Dedifferentiated amniotic fluid mesenchymal stem cell (primary cell): ENCODE measurements around the gene TAP2.
"Not testable (repeated sequence)": the region's sequence is repeated elsewhere in the genome, so short reads cannot be mapped to it uniquely, and the experiment has no call there.

ENCODE experiments used
- DNase-seq: peaks from one replicate; pipeline ENCODE4 v3.0.0-alpha.2; 2016; ENCODE audit errors: extremely low spot score

TAP2 gene

DNA sequence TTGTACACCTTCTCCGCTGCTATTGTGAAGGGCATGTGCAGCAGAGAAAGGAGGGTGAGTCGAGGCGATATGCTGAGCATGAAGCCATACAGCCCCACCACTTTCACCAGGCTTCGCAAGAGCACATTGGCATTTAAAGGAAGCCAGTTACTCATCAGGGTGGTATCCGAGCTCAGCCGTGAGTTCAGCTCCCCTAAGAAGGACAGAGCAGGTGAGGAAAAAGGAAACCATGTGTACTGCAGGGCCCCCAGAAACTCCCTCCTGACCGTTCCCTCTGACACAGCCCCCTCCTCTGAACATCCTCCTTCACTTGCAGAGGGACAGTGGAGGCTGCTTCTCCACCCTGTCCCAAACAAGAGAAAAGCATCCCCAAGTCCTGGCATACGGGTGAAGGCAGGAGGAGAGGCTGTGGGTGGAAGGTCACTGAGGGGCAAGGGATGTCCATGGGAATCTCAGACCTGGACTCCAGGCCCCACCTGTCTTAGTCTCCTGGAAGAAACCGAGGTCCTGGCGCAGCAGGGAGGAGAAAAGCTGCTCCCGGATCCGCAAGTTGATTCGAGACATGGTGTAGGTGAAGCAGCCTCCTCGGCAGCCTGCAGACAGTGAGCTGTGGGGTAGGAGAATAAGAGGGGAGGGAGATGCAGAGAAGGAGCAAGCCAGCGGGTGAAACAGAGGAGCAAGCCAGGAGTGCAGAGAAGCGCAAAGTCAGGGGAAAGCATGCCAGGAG lies 3.2 kb downstream of the TAP2 start:
- no peak for DNase-seq

- DNase-seq = no peak
Observed at GRCh38 chr6:32833664-32834063, 4.9 kb downstream of the TAP2 start.

DNA sequence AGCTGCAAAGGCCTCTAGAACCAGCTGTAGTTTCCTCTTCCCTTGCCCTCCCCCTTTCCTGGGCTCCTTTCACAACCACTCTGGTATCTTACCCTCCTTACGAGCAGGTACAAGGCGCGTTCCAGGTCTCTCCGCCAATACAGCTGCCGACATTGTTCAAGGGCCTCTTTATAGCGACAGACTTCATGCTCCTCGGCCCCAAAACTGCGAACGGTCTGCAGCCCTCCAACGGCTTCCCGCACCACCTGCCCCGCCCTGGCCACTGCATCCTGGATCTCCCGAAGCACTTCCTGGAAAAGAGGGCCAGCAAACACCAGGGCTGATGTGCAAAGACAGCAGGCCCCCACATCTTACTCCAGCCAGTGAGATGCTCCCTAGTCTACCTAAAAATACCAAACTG lies 6.0 kb downstream of the TAP2 start:
- no peak for DNase-seq

DNA sequence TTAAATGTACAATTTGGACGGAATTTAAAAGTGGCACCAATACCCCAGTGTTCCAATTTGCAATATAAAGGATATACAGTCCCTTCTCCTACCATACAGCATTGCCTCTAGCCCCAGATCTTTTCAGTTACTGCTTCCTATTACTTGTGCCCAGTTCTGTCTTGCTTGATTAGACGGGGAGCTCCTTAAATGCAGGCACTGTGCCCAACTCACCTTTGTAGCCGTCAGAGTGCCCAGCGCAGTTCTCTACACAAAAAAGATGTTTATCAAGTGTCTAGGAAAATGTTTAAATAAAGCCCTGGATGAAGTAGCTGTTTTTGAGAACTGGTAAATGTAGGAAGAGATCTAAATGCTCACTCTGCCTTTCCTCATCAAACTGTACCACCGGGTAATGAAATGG lies 7.6 kb downstream of the TAP2 start:
- DNase-seq = no peak

- no peak for DNase-seq
Observed at GRCh38 chr6:32830017-32830416, 8.5 kb downstream of the TAP2 start.

DNA sequence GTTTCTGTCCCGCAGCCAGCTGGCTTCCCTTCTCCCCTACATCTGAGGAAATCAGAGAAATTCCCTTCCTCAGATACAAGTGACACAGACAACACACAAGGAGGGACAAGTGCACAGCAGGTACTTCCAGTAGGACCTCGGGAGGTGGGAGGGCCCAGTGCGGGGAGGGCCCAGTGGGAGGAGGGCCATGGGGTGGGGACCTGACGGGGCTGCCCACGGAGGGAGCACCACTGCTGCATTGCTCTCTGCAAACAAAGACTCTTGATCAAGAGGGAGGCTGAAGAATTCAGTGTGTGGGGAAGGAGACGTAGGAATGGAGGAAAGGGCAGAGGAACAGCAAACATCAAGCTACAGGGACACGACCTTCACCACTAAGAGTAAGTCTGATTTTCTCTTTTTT lies 9.0 kb downstream of the TAP2 start:
- DNase-seq = no peak

- no peak for DNase-seq
Observed at GRCh38 chr6:32827025-32827424, 11.5 kb downstream of the TAP2 start.

GRCh38 chr6:32825966-32826365 lies 12.6 kb downstream of the TAP2 start:
- DNase-seq = no peak

- DNase-seq = no peak
Observed at GRCh38 chr6:32819729-32820128, 18.8 kb downstream of the TAP2 start.

- DNase-seq = no peak
Observed at GRCh38 chr6:32818867-32819266, 19.7 kb downstream of the TAP2 start.

- DNase-seq = no peak
Observed at GRCh38 chr6:32816746-32817204, 21.8 kb downstream of the TAP2 start, which contains the start of gene HLA-DOB. Gene HLA-DOB (minus strand): TSS chr6:32817002. CDS start chr6:32816951, 51 bp downstream.

GRCh38 chr6:32815996-32816395 lies 22.5 kb downstream of the TAP2 start:
- no peak for DNase-seq

DNA sequence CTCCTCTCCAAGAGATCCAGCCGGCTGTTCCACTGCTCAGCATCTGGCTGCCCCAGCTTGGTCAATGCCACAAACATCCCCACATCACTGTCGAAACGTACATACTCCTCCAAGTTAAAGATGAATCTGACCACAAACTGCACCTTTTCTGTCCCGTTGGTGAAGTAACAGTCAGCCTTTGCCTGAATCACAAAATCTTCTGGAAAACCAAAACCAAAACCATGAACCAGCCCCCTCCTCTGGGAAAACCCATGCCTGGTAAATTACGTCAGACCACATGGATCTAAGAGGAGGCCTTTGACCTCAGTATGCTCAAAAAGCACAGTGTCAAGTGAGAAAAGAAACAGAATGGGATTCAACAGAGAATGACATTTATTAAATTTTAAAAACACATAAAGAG lies 23.4 kb downstream of the TAP2 start:
- no peak for DNase-seq

DNA sequence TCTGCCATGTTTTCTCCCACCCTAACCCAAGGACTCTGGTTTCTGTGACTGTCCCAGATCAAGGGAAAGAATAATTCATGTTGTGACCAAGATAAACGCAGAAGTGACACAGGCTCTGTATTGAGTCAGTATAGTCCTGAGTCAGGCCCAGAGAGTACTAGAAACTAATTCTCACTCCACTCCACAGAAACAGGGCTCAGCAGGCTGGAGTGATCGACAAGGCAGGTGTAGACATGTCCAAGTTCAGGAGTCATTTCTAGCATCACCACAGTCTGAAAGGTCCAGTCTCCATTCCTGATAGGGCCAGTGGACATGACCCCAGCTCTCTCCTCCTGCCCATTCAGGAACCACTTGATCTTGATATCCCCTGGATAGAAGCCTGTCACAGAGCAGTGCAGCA lies 24.4 kb downstream of the TAP2 start:
- no peak for DNase-seq

- peak; percentile 13 for DNase-seq
Observed at GRCh38 chr6:32809171-32809570, 29.4 kb downstream of the TAP2 start.

GRCh38 chr6:32807020-32807580 lies 31.4 kb downstream of the TAP2 start:
- no peak for DNase-seq

DNA sequence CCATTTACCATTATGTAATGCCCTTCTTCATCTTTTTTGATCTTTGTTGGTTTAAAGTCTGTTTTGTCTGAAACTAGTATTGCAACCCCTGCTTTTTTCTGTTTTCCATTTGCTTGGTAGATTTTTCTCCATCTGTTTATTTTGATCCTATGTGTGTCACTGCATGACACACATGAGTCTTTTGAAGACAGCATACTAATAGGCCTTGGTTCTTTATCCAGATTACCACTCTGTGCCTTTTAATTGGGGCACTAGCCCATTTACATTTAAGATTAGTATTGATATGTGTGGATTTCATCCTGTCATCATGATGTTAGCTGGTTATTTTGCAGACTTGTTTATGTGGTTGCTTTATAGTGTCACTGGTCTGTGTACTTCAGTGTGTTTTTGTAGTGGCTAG lies 33.1 kb downstream of the TAP2 start:
- not testable (repeated sequence) for DNase-seq

DNA sequence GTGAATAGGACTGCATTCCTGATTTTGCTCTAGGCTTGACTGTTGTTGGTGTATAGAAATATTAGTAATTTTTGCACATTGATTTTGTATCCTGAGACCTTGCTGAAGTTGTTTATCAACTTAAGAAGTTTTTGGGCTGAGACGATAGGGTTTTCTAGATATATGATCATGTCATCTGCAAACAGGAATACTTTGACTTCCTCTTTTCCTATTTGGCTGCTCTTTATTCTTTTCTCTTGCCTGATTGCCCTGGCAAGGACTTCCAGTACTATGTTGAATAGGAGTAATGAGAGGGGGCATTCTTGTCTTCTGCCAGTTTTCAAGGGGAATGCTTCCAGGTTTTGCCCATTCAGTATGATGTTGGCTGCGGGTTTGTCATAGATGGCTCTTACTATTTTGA lies 35.1 kb downstream of the TAP2 start:
- peak; percentile 3 for DNase-seq

GRCh38 chr6:32799740-32800139 lies 38.8 kb downstream of the TAP2 start:
- no peak for DNase-seq

DNA sequence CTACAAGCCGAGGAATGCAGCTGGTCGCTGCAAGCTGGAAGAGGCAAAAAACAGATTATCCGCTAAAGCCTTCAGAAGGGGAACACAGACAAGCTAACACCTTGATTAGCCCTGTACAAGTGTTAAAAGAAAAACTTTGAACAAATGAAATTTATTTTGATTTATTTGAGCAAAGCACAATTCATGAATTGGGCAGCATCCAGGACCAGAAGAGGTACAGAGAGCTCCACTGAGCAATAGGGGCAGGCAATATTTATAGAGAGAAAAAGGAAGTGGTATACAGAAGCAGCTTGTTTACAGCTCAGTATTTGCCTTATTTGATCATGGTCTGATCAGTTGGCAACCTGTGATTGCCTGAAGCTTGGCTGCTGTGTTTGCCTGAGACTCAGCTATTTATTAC lies 39.4 kb downstream of the TAP2 start:
- DNase-seq = no peak

DNA sequence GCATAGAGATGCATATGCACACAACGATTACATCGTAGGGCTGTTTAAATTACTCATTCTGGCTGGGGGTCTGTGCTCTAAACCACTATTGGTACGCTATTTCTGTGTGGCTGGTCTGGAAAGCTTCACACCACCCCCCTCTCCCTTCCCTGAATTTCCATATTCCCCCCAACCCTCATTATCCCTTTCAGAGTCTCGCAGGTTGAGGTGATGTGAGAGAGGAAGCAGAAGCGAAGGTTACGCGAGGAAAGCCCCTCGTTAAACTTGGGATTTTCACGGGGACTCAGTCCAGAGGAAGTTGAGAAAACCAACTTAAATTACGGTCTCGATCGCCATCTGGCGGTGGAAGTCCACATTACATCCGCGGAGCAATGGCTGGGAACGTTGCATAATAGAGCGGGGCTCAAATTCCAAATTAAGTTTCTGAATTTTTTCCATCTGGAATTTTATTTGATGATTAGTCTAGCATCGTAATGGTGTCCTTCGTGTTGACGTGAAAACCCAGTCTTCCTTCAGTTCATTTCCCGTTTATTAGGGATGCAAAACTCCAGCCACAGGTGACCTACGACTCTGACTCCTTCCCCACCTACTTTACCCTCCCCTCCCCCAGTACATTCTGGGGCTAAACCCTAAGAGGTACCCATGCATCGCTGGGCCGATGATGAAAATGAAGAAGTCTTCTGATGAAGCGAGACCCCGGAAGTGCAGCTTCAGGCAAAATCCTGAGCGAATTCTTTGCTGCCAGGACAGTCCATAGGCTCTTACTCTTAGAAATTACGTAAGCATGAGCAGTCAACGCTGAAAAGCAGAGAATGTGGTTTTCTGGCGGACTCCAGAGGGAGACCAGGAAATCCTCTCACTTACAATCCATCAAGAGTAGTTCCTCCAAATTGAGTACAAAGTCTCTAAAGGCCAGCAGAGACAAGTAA lies 41.4 kb downstream of the TAP2 start:
- DNase-seq = peak; percentile 62

DNA sequence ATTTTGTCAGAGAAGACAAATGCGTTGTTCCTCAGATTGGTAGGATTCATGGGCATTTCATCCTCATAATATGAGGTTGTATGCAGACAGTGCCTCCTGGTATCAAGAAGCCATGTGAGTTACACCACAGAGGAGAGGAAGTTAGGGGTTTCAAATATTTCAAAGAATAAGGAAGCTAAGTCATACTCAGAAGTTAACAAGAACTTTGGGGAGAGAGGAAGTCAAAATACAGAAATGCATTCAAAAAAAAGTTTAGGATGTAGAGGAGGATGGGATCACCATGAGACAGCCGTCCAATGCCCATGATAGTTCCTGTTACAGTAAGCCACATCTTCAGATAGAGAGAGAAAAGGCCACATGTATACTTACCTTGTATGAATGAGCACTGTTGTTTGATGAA lies 44.0 kb downstream of the TAP2 start:
- no peak for DNase-seq
